ENCODE data around the gene HIBCH.

- TF ChIP-seq CTCF (IDR thresholded peaks at IDR 0.05) (no peak), POLR2A (IDR thresholded peaks at IDR 0.05) (no peak)
Measured at GRCh38 chr2:190185380-190185779, 134.2 kb downstream of the HIBCH start.

All from testis (tissue), 2 donors.